ENCODE measurements around the gene NRXN3. TPM values are rescaled to one million over a fixed set of nuclear protein-coding genes. Genes with fewer than 3 reads are reported as not detected.

NRXN3 gene
- total RNA-seq, 1 donor from 2014 or later, result 1.0 TPM

DNA sequence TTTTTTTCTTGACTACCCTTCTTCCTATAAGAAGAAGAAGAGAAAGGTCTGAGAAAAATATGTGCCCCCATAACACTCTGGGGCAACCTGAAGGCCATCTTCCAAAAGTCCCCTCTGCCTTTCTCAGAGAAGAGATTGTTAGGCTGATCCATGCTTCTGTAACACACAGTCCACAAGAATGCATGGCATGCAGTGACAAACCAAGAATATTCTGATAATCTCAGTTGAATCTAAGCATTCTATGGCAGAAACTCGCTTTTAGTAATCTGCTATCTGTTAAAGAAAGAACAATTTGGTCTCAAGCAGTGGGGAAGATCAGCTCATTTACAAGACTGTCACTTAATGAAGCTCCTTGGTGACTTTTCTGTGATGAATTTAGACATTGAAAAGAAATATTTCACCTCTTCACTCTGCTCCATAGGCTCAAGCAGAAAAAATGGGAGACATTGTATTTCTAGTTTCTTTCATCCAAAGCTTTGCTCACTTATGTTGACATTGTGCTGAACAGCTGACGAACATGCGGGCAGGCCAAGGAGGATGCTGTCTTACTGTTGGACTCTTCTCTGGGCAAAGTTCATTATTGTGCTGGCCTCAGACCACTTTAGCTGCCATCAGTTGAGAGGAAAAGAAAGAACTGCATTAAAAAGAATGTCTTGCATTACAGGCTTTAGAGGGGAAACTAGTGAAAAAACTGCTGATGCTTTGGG, 1084.0 kb downstream of the NRXN3 start:
- DNase-seq (no peak), ATAC-seq (no peak)
- intact Hi-C loops (cut with micrococcal nuclease), result no loop called here

GRCh38 chr14:79256380-79256779, 1086.2 kb downstream of the NRXN3 start:
- ATAC-seq, result no peak
- no peak for DNase-seq
- intact Hi-C loops (cut with micrococcal nuclease), result no loop called here

- no peak for DNase-seq
- intact Hi-C loops (cut with micrococcal nuclease), result no loop called here
- no peak for ATAC-seq
Measured at GRCh38 chr14:79260406-79260805, 1090.2 kb downstream of the NRXN3 start.

- ATAC-seq (no peak), DNase-seq (no peak)
- intact Hi-C loops (cut with micrococcal nuclease), result no loop called here
Measured at GRCh38 chr14:79265366-79265946, 1095.3 kb downstream of the NRXN3 start.

GRCh38 chr14:79270361-79270760, 1100.2 kb downstream of the NRXN3 start:
- ATAC-seq, result no peak
- intact Hi-C loops (cut with micrococcal nuclease), result no loop called here
- no peak for DNase-seq

DNA sequence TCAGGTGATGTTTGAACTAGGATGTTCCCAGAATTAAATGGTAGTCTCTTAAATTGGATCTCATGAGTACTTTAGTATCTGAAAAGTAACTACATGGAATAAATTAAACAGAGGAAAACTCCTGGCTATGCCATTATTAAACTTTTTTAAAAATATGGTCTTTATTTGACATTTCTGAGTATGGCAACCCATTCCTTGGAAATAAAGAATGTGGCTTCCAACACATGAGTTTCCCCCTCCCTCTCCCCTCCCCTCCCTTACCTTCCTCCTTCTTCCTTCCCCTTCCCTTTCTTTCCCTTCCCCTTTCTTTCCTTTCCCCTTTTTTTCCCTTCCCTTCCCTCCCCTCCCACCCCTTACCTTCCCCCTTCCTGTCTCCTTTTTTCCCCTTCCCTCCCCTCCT, 1100.9 kb downstream of the NRXN3 start:
- intact Hi-C loops (cut with micrococcal nuclease), result no loop called here
- ATAC-seq (no peak), DNase-seq (no peak)

GRCh38 chr14:79274641-79275291, 1104.6 kb downstream of the NRXN3 start:
- intact Hi-C loops (cut with micrococcal nuclease), result no loop called here
- DNase-seq, result no peak
- no peak for ATAC-seq

- ATAC-seq (no peak), DNase-seq (no peak)
- intact Hi-C loops (cut with micrococcal nuclease), result no loop called here
Measured at GRCh38 chr14:79275292-79275655, 1105.1 kb downstream of the NRXN3 start.

GRCh38 chr14:79278286-79278797, 1108.2 kb downstream of the NRXN3 start:
- intact Hi-C loops (cut with micrococcal nuclease), result no loop called here
- ATAC-seq (no peak), DNase-seq (no peak)

DNA sequence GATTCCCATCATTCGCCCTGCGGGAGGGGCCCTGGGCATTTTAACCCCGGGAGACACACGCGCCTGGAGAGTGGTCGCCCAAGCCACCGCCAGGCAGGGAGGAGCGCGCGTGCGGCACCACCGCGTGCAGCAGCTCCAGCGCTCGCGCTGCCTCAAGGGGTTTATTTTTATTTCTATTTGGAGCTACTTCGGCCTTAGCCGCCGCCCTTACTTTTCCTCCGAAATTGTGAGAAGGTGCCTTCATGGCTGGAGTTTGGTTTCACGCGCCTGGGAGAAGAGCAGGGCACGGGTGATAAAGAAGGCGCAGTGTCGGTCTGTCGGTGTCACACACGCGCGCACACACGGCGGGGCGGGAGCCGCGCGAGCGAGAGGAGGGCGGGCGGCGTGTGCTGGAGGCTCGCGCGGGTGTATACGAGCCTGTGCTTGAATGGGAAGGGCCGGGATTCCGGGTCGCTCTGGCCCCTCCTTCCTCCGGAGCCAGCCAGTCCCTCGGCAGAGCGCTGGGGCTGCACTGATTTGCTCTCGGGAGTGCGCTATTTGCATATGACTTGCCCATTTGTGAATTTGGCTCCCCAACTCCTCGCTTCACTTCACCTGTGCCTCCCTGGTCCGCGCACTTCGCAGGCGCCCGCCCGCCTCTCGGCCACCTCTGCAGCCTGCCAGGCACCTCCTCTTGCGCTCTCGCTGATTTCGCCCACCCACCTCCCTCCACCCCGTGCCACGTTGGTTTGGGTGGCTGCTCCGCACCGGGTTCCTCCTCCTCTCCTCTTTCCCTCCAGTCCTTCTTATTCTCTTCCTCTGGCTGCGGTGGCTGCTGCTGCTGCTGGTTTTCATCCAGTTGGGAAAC, 1108.8 kb downstream of the NRXN3 start:
- DNase-seq (peak; percentile 67), ATAC-seq (peak; percentile 99)
- intact Hi-C loops (cut with micrococcal nuclease), result no loop called here

GRCh38 chr14:79279645-79280597, 1109.7 kb downstream of the NRXN3 start:
- intact Hi-C loops (cut with micrococcal nuclease), result no loop called here
- no peak for ATAC-seq

GRCh38 chr14:79281244-79282152, 1111.3 kb downstream of the NRXN3 start:
- DNase-seq (no peak), ATAC-seq (no peak)
- intact Hi-C loops (cut with micrococcal nuclease), result no loop called here

More at GRCh38 chr14:79279645-79280597, 1109.7 kb downstream of the NRXN3 start:
- peak; percentile 35 for DNase-seq

GRCh38 chr14:79284621-79285020, 1114.4 kb downstream of the NRXN3 start:
- no peak for ATAC-seq

DNA sequence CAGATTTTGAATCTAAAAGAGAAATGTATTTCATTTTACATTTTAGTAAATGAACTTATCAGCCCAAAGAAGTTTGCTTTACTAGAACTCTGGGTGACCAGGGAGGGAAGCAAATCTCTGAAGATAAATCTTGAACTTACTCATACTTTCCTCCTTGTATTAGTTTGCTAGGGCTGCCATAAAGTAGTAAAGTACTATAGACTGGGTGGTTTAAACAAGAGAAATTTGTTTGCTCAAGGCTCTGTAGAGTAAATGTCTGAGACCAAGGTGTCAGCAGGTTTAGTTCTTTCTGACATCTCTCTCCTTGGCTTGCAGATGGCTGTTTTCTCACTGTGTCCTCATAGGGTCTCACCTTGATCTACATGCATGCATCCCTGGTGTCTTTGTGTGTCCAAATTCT, 1115.1 kb downstream of the NRXN3 start:
- no peak for ATAC-seq
- intact Hi-C loops (cut with micrococcal nuclease), result no loop called here
- DNase-seq, result no peak

More at GRCh38 chr14:79284621-79285020, 1114.4 kb downstream of the NRXN3 start:
- no peak for DNase-seq
- intact Hi-C loops (cut with micrococcal nuclease), result no loop called here

- intact Hi-C loops (cut with micrococcal nuclease), result no loop called here
- DNase-seq (no peak), ATAC-seq (no peak)
Measured at GRCh38 chr14:79287976-79288375, 1117.8 kb downstream of the NRXN3 start.

GRCh38 chr14:79293482-79294177, 1123.5 kb downstream of the NRXN3 start:
- no peak for DNase-seq
- intact Hi-C loops (cut with micrococcal nuclease), result no loop called here
- ATAC-seq, result no peak

DNA sequence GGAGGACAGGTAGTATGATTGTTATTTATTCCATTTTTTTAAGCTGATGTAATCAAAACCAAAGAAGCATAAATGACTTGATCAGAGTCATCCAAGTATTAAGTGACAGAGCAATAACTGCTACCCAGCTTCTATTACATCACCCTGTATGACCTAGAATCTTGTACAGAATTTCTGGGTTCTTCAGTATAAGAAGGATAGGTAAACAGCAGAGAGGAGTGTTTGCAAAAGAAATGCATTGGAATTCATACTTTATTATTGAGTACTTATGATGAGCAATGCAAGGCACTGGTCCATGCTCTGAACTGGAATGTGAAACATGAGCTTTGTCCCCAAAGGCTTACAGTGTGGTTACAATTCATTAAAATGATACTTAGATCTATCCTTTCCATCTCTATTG, 1124.3 kb downstream of the NRXN3 start:
- no peak for DNase-seq
- no peak for ATAC-seq
- intact Hi-C loops (cut with micrococcal nuclease), result no loop called here

All from left ventricle myocardium superior (tissue), 1 donor.